Breast epithelium (tissue), 3 donors: Measurements from ENCODE around the gene KRT39.

Experiments used
- POLR2A ChIP-seq: fragments of 450-650 bp; IDR thresholded peaks from one replicate; pipeline ENCODE4 v1.6.1; 2016; ENCODE audit warnings: antibody characterized with exemption, mild to moderate bottlenecking, moderate library complexity
- POLR2AphosphoS5 ChIP-seq, 3 donors: sonication (generic); formaldehyde crosslinking; IDR thresholded peaks; one replicate each; pipeline ENCODE4 v1.6.1; 2017; ENCODE audit warnings: antibody characterized with exemption in 3 of 3
- TF ChIP-seq, protein P1 (sequence below), 3 donors: fragments of 450-650 bp; IDR thresholded peaks; one replicate each; pipeline ENCODE4 v1.5.1; 2016 to 2017; ENCODE audit warnings: antibody characterized with exemption in 3 of 3, mild to moderate bottlenecking in 3 of 3, moderate library complexity in 3 of 3

- TF ChIP-seq, protein P1, sequence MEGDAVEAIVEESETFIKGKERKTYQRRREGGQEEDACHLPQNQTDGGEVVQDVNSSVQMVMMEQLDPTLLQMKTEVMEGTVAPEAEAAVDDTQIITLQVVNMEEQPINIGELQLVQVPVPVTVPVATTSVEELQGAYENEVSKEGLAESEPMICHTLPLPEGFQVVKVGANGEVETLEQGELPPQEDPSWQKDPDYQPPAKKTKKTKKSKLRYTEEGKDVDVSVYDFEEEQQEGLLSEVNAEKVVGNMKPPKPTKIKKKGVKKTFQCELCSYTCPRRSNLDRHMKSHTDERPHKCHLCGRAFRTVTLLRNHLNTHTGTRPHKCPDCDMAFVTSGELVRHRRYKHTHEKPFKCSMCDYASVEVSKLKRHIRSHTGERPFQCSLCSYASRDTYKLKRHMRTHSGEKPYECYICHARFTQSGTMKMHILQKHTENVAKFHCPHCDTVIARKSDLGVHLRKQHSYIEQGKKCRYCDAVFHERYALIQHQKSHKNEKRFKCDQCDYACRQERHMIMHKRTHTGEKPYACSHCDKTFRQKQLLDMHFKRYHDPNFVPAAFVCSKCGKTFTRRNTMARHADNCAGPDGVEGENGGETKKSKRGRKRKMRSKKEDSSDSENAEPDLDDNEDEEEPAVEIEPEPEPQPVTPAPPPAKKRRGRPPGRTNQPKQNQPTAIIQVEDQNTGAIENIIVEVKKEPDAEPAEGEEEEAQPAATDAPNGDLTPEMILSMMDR (IDR thresholded peaks at IDR 0.05), result no peak
- TF ChIP-seq POLR2AphosphoS5 (IDR thresholded peaks at IDR 0.05) (no peak), POLR2A (no peak)
Measured at GRCh38 chr17:40909755-40910154, 57.0 kb downstream of the KRT39 start.
